ENCODE results near the gene BCAS3.

The BCAS3 gene

DNA sequence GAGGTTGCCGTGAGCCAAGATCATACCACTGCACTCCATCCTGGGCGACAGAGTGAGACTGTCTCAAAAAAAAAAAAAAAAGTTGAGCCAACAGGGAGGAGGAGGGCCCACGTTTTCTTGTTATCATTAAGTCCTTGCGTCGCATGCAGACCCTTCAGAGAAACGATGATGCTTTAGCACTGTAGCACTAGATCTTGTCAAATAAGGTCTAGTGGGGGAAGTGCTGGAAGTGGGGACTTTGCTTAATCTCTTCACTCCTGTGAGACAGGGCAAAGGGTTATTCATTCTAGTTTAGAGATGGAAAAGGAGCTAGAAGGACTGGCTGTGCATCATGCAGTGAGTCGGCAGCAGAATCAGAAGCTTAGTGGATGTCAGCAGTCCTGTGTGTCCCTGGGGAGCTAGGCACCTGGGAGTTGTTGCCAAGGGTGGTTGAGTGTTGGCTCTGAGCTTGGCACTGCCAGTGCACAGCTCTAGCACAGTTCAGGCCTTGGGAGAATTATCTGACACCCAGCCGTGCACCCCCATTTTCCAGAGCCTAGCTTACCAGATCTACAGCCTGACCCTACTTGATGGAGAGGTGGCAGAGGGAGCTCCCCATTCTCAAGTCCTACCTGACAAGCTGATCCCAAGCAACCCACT is 688.5 kb downstream of the BCAS3 start:
- H3K27me3 ChIP-seq: no peaks in the 10 kb centered on the region
- peaks cover 0 to 7% (median under 1%) of the 10 kb centered on the region in 4 donors for H3K4me1 ChIP-seq
- no peaks in the 10 kb centered on the region for H3K9me3 ChIP-seq
- TF ChIP-seq, protein P1, sequence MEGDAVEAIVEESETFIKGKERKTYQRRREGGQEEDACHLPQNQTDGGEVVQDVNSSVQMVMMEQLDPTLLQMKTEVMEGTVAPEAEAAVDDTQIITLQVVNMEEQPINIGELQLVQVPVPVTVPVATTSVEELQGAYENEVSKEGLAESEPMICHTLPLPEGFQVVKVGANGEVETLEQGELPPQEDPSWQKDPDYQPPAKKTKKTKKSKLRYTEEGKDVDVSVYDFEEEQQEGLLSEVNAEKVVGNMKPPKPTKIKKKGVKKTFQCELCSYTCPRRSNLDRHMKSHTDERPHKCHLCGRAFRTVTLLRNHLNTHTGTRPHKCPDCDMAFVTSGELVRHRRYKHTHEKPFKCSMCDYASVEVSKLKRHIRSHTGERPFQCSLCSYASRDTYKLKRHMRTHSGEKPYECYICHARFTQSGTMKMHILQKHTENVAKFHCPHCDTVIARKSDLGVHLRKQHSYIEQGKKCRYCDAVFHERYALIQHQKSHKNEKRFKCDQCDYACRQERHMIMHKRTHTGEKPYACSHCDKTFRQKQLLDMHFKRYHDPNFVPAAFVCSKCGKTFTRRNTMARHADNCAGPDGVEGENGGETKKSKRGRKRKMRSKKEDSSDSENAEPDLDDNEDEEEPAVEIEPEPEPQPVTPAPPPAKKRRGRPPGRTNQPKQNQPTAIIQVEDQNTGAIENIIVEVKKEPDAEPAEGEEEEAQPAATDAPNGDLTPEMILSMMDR (IDR thresholded peaks at IDR 0.05): no peak
- H3K36me3 ChIP-seq: peaks cover 0 to 17% (median 4%) of the 10 kb centered on the region in 3 donors
- intact Hi-C loops (cut with DNase I; ENCODE audit: low total_unique reads): no loop called here
- H3K27ac ChIP-seq: no peak overlapping the region
- H3K4me3 ChIP-seq: no peak overlapping the region
- no peak for DNase-seq

DNA sequence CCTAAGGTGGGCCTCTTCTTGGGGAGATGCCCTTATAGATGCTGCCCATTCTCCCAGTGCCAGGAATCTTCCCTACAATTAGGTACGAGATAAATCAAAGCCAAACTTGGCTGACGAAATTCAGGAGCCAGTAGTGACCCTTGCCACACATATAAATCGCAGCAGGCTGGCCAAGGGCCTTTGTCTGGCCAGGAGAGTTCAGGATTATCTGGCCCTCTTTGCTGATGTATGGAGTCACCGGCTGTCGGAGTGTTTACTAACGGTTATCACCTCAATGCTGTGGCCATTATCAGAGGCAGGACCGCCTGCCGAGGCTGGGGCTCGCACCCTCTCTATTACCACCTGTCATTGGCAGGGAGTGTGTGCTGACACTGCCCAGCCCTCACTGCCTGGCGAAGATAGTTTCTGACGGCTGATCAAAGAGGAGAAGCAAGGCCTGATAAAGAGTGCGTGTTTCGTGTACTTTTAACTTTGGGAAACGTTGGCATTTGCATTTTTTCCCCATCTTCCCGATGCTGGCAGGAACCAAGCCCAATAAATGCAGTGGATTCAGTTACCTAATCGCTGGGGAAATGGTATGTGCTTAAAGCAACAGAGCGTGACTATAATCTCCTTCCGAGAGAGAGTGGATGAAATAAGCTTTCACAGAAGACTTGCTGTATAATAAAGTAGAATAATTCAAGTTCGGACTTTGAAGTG is 689.2 kb downstream of the BCAS3 start:
- H3K4me3 ChIP-seq: no peak overlapping the region

DNA sequence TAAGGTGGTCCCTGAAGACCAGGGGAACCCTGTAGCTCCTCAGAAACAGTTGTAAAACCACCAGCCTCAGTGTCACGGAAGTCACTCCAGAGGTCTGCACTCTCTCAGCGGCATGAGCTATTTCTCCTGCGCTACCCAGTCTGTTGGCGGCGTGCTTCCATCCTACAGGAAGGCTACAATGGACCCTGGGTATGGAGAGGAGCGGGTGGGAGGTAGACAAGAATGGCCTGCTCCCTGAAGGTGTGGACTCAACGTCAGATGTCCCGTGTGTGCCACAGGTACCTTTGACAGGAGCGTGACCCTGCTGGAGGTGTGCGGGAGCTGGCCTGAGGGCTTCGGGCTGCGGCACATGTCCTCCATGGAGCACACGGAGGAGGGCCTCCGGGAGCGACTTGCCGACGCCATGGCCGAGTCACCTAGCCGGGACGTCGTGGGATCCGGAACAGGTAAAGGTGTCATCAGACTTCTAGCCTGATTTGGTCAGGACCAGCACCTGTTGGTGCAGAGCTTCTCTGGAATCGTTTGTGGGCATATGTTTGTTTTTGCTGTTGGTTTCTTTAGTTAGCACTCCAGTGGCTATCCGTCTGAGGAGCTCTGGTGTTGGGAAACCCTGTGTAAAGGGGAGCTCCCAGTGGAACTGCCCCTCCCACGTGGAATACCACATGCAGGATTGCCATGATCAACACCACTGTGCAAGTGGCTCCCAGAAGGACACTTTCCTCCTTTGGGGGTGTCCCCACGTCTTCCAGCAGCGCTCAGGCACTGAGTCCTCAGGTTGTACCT is 690.6 kb downstream of the BCAS3 start:
- no peaks in the 10 kb centered on the region for H3K9me3 ChIP-seq
- no peaks in the 10 kb centered on the region for H3K27me3 ChIP-seq
- H3K27ac ChIP-seq: no peak overlapping the region
- peaks cover 0 to 17% (median 4%) of the 10 kb centered on the region in 3 donors for H3K36me3 ChIP-seq
- H3K4me3 ChIP-seq: no peak overlapping the region
- DNase-seq: no peak
- H3K4me1 ChIP-seq: no peaks in the 10 kb centered on the region
- intact Hi-C loops (cut with DNase I; ENCODE audit: low total_unique reads): no loop called here
- TF ChIP-seq, protein P1 (IDR thresholded peaks at IDR 0.05): no peak

More for the DNA sequence above, 689.2 kb downstream of the BCAS3 start:
- H3K4me1 ChIP-seq: peaks cover 0 to under 1% (median 0%) of the 10 kb centered on the region in 4 donors
- TF ChIP-seq, protein P1 (IDR thresholded peaks at IDR 0.05): no peak
- H3K27me3 ChIP-seq: no peaks in the 10 kb centered on the region
- peaks cover 0 to 17% (median 4%) of the 10 kb centered on the region in 3 donors for H3K36me3 ChIP-seq
- DNase-seq: no peak
- no peak overlapping the region for H3K27ac ChIP-seq
- intact Hi-C loops (cut with DNase I; ENCODE audit: low total_unique reads): no loop called here
- H3K9me3 ChIP-seq: no peaks in the 10 kb centered on the region

DNA sequence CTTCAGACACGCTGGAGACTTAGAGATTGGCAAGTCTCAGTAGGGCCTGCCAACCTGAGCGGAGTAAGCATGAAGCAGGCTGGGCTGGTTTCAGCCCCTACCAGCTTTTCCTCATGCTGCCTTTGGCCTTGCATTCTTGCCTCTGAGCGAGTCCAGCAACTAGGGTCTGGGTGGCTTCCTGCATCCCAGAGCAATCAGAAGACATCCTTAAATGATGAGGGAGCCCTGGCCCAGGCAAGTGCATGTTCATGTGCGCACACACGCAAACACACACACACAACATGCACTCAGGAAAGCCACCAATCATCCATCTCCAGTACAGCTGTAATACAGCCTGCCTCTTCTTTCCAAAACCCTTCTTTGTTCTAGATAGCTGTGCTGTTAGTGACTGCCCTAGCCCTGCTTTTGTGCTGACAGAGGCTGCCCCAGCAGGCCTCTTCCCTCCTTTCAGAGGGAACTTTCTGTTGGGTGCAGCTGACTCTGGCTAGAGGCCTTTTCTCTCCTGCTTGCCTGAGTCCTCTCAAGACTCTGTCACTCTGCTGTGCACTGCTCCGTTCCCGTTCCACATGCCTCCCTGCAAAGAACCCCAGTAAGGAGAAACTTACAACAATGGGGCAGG is 691.3 kb downstream of the BCAS3 start:
- Histone ChIP-seq H3K4me1 (no peaks in the 10 kb centered on the region), H3K36me3 (peaks cover 0 to 17% (median 4%) of the 10 kb centered on the region in 3 donors), H3K9me3 (no peaks in the 10 kb centered on the region), H3K27ac (no peak overlapping the region), H3K4me3 (no peak overlapping the region), H3K27me3 (no peaks in the 10 kb centered on the region)
- TF ChIP-seq, protein P1 (IDR thresholded peaks at IDR 0.05): no peak
- no peak for DNase-seq
- intact Hi-C loops (cut with DNase I; ENCODE audit: low total_unique reads): no loop called here

DNA sequence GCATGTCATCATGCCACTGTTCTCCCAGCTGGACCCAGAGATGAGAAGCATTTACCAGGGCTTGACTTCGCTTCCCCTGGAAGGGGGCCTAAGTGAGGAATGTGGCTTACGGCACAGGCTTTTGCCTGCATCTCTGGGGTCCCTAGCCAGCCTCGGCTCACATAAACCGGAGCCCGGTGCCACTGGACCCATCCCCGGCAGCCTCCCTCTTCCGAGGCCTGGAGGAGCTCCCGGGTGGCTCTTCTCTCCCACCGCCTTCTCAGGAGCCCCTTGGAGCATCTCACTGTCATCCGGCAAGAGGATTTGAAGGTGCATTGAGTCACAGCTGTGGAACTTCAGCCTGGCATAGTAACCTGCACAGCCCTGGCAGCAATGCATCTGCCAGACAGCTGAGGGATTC is 692.1 kb downstream of the BCAS3 start:
- peaks cover 0 to 17% (median 4%) of the 10 kb centered on the region in 3 donors for H3K36me3 ChIP-seq
- intact Hi-C loops (cut with DNase I; ENCODE audit: low total_unique reads): no loop called here
- DNase-seq: no peak
- no peaks in the 10 kb centered on the region for H3K4me1 ChIP-seq
- TF ChIP-seq, protein P1 (IDR thresholded peaks at IDR 0.05): no peak
- no peaks in the 10 kb centered on the region for H3K9me3 ChIP-seq
- H3K27me3 ChIP-seq: no peaks in the 10 kb centered on the region
- H3K27ac ChIP-seq: no peak overlapping the region
- H3K4me3 ChIP-seq: no peak overlapping the region

Data from tibial artery (tissue), 4 donors.